Stimulated activated naive CD8-positive, alpha-beta T cell treated with anti-CD3 and anti-CD28 coated beads, Interleukin-15, Interleukin-2, amounts not matched to agents 100 ng/mL and 50 ng/mL, for 24 hours (primary cell): Measurements from ENCODE around the gene FIGNL2.

Experiments
- H3K27ac Mint-ChIP-seq: one replicate; pipeline ENCODE4 v1.8.0; 2021; ENCODE audit warnings: mild to moderate bottlenecking, mixed read lengths
- H3K27me3 Mint-ChIP-seq: one replicate; pipeline ENCODE4 v1.8.0; 2021; ENCODE audit warnings: mixed read lengths
- H3K36me3 Mint-ChIP-seq: one replicate; pipeline ENCODE4 v1.8.0; 2021; ENCODE audit warnings: low read depth, mixed read lengths
- H3K4me1 Mint-ChIP-seq: one replicate; pipeline ENCODE4 v1.8.0; 2021; ENCODE audit warnings: low read depth, mixed read lengths
- H3K4me3 Mint-ChIP-seq: one replicate; pipeline ENCODE4 v1.8.0; 2021; ENCODE audit warnings: mild to moderate bottlenecking, mixed read lengths
- H3K9me3 Mint-ChIP-seq: one replicate; pipeline ENCODE4 v1.8.0; 2021; ENCODE audit warnings: mixed read lengths

Gene FIGNL2

GRCh38 chr12:51851413-51852124 lies 3.1 kb upstream of the FIGNL2 start:
- no peaks in the 10 kb centered on the region for H3K9me3 Mint-ChIP-seq
- peaks cover 27% of the 10 kb centered on the region for H3K27me3 Mint-ChIP-seq
- H3K4me1 Mint-ChIP-seq: peaks cover 9% of the 10 kb centered on the region
- H3K27ac Mint-ChIP-seq: no peak overlapping the region
- no peak overlapping the region for H3K4me3 Mint-ChIP-seq
- no peaks in the 10 kb centered on the region for H3K36me3 Mint-ChIP-seq

- H3K27ac Mint-ChIP-seq: no peak overlapping the region
Measured at GRCh38 chr12:51850965-51851299, 2.4 kb upstream of the FIGNL2 start.

GRCh38 chr12:51850081-51850964 lies 1.8 kb upstream of the FIGNL2 start:
- H3K27me3 Mint-ChIP-seq: peaks cover 25% of the 10 kb centered on the region
- H3K36me3 Mint-ChIP-seq: no peaks in the 10 kb centered on the region
- H3K4me1 Mint-ChIP-seq: peaks cover 14% of the 10 kb centered on the region
- H3K9me3 Mint-ChIP-seq: no peaks in the 10 kb centered on the region
- H3K4me3 Mint-ChIP-seq: no peak overlapping the region
- H3K27ac Mint-ChIP-seq: no peak overlapping the region

More at GRCh38 chr12:51850965-51851299, 2.4 kb upstream of the FIGNL2 start:
- H3K27me3 Mint-ChIP-seq: peaks cover 24% of the 10 kb centered on the region
- H3K36me3 Mint-ChIP-seq: no peaks in the 10 kb centered on the region
- no peaks in the 10 kb centered on the region for H3K9me3 Mint-ChIP-seq
- peaks cover 13% of the 10 kb centered on the region for H3K4me1 Mint-ChIP-seq
- no peak overlapping the region for H3K4me3 Mint-ChIP-seq

- H3K9me3 Mint-ChIP-seq: no peaks in the 10 kb centered on the region
- H3K27ac Mint-ChIP-seq: no peak overlapping the region
- peaks cover 14% of the 10 kb centered on the region for H3K4me1 Mint-ChIP-seq
- peaks cover 36% of the 10 kb centered on the region for H3K27me3 Mint-ChIP-seq
- no peak overlapping the region for H3K4me3 Mint-ChIP-seq
- H3K36me3 Mint-ChIP-seq: no peaks in the 10 kb centered on the region
Measured at GRCh38 chr12:51848841-51849735, 570 bp upstream of the FIGNL2 start.

- peaks cover 14% of the 10 kb centered on the region for H3K4me1 Mint-ChIP-seq
- peaks cover 39% of the 10 kb centered on the region for H3K27me3 Mint-ChIP-seq
- no peaks in the 10 kb centered on the region for H3K36me3 Mint-ChIP-seq
- no peaks in the 10 kb centered on the region for H3K9me3 Mint-ChIP-seq
- peak overlapping the region; percentile 30 for H3K4me3 Mint-ChIP-seq
- no peak overlapping the region for H3K27ac Mint-ChIP-seq
Measured at GRCh38 chr12:51847643-51848325, 734 bp downstream of the FIGNL2 start.

GRCh38 chr12:51846911-51847642 lies 1.4 kb downstream of the FIGNL2 start:
- Mint-ChIP-seq H3K27ac (no peak overlapping the region), H3K4me1 (peaks cover 14% of the 10 kb centered on the region), H3K36me3 (no peaks in the 10 kb centered on the region), H3K4me3 (peak overlapping the region; percentile 77), H3K27me3 (peaks cover 36% of the 10 kb centered on the region), H3K9me3 (no peaks in the 10 kb centered on the region)

- no peak overlapping the region for H3K27ac Mint-ChIP-seq
- H3K27me3 Mint-ChIP-seq: peaks cover 41% of the 10 kb centered on the region
- H3K9me3 Mint-ChIP-seq: no peaks in the 10 kb centered on the region
- H3K36me3 Mint-ChIP-seq: no peaks in the 10 kb centered on the region
- peaks cover 11% of the 10 kb centered on the region for H3K4me1 Mint-ChIP-seq
- peak overlapping the region; percentile 77 for H3K4me3 Mint-ChIP-seq
Measured at GRCh38 chr12:51846271-51846691, 2.2 kb downstream of the FIGNL2 start.

- peaks cover 8% of the 10 kb centered on the region for H3K4me1 Mint-ChIP-seq
- H3K9me3 Mint-ChIP-seq: no peaks in the 10 kb centered on the region
- H3K27ac Mint-ChIP-seq: no peak overlapping the region
- no peak overlapping the region for H3K4me3 Mint-ChIP-seq
- H3K36me3 Mint-ChIP-seq: no peaks in the 10 kb centered on the region
- H3K27me3 Mint-ChIP-seq: peaks cover 40% of the 10 kb centered on the region
Measured at GRCh38 chr12:51845482-51845881, 3.0 kb downstream of the FIGNL2 start.

GRCh38 chr12:51844854-51845253 lies 3.7 kb downstream of the FIGNL2 start:
- H3K4me1 Mint-ChIP-seq: peaks cover 8% of the 10 kb centered on the region
- no peak overlapping the region for H3K27ac Mint-ChIP-seq
- H3K27me3 Mint-ChIP-seq: peaks cover 45% of the 10 kb centered on the region
- H3K9me3 Mint-ChIP-seq: no peaks in the 10 kb centered on the region
- H3K4me3 Mint-ChIP-seq: no peak overlapping the region
- H3K36me3 Mint-ChIP-seq: no peaks in the 10 kb centered on the region

GRCh38 chr12:51841727-51842126 lies 6.8 kb downstream of the FIGNL2 start:
- Mint-ChIP-seq H3K4me3 (no peak overlapping the region), H3K9me3 (no peaks in the 10 kb centered on the region), H3K27me3 (peaks cover 55% of the 10 kb centered on the region), H3K36me3 (no peaks in the 10 kb centered on the region), H3K27ac (no peak overlapping the region), H3K4me1 (peaks cover 6% of the 10 kb centered on the region)

- Mint-ChIP-seq H3K4me3 (no peak overlapping the region), H3K27me3 (peaks cover 51% of the 10 kb centered on the region), H3K36me3 (no peaks in the 10 kb centered on the region), H3K27ac (no peak overlapping the region), H3K4me1 (peaks cover 1% of the 10 kb centered on the region), H3K9me3 (no peaks in the 10 kb centered on the region)
Measured at GRCh38 chr12:51840966-51841365, 7.6 kb downstream of the FIGNL2 start.

- Mint-ChIP-seq H3K4me1 (no peaks in the 10 kb centered on the region), H3K27ac (no peak overlapping the region), H3K27me3 (peaks cover 39% of the 10 kb centered on the region), H3K9me3 (no peaks in the 10 kb centered on the region), H3K4me3 (no peak overlapping the region), H3K36me3 (no peaks in the 10 kb centered on the region)
Measured at GRCh38 chr12:51839310-51839947, 9.1 kb downstream of the FIGNL2 start.

- no peak overlapping the region for H3K4me3 Mint-ChIP-seq
- no peaks in the 10 kb centered on the region for H3K36me3 Mint-ChIP-seq
- H3K4me1 Mint-ChIP-seq: no peaks in the 10 kb centered on the region
- no peaks in the 10 kb centered on the region for H3K9me3 Mint-ChIP-seq
- H3K27me3 Mint-ChIP-seq: peaks cover 35% of the 10 kb centered on the region
- H3K27ac Mint-ChIP-seq: no peak overlapping the region
Measured at GRCh38 chr12:51838762-51839161, 9.8 kb downstream of the FIGNL2 start.
